GM21528 (cell line): Measurements from ENCODE around the gene FMOD.
"Not testable (repeated sequence)": the region's sequence is repeated elsewhere in the genome, so short reads cannot be mapped to it uniquely, and the experiment has no call there.

ENCODE experiments used
- ATAC-seq: cut with Tn5 transposase; IDR thresholded peaks from one replicate; pipeline ENCODE4 v1.9.1; 2021; ENCODE audit warnings: mild to moderate bottlenecking, moderate library complexity; ENCODE audit not compliant: unreplicated experiment, low FRiP score

Gene FMOD

DNA sequence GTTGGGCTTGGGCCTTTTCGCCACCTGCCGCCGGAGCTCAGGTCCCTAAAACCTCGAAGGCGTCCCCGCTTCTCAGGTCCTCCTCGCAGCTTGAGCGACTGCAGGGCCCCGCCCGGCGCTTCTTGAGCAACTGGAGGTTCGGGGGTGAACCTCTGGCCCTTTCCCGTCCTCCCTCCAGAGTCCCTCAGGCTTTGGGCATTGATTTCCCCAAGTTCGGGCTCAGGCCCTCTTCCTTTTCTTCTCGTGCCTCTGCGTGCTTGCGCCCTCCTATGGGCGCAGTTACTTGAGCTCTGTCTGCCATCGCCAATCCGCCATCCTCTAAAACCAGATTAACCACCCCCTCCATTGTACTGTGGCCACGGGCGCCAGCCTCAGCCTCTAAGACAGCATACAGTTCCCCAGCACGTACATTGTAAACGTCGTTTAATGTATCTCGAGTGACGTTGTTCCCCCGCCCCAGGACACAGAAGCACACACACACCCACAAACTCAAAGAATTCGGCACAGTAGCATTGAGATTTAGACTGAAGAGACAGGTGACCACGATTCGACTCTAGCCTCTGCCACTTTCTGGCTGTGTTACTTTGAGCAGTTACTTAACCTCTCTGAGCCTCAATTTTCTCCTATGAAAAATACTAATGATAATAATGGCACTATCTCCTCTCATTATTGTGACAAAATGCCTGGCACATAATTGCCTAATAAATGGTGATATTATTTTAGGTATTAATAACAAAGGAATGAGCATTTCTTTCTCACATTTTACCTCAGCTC lies 23.1 kb downstream of the FMOD start:
- ATAC-seq: peak; percentile 24

DNA sequence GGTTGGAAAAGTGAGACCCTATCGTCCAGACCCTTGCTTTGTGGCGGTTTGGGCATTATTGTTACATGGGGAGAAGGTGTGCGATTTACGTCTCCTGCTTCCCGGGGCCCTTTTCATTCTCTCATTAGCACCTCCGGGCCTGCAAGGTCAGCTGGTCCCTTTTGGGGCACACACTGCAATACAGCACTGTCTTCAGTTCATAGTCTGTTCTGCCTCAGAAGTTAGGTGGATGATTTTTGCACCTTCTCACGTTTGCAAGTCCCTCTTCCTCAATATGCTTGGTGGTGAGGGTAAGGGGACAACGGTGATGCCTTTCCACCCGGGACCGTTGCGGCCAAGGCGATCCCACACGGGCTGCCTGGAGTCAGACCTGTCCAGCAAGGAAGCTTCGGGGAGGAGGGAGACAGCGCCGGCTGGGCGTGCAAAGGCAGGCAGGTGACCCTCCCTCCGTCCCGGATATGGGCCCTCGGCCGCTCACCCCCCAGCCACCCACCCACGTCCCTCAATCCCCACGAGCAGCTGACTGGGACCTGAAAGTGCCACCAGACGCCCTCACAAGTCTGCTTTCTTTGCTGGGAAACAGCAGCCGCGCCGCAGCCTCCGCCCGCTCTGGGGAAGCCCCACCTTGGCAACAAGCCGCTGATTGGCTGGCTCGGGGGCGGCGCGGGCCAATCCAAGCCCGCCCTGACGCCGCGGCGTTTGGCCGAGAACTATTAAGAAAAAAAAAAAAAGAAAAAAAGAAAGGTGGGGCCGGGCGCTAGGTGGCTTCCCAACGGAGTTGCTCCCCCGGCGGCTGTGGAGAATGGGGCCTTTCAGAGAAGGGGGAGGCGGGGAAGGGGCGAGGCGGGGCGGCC lies 23.9 kb downstream of the FMOD start:
- peak; percentile 74 for ATAC-seq

DNA sequence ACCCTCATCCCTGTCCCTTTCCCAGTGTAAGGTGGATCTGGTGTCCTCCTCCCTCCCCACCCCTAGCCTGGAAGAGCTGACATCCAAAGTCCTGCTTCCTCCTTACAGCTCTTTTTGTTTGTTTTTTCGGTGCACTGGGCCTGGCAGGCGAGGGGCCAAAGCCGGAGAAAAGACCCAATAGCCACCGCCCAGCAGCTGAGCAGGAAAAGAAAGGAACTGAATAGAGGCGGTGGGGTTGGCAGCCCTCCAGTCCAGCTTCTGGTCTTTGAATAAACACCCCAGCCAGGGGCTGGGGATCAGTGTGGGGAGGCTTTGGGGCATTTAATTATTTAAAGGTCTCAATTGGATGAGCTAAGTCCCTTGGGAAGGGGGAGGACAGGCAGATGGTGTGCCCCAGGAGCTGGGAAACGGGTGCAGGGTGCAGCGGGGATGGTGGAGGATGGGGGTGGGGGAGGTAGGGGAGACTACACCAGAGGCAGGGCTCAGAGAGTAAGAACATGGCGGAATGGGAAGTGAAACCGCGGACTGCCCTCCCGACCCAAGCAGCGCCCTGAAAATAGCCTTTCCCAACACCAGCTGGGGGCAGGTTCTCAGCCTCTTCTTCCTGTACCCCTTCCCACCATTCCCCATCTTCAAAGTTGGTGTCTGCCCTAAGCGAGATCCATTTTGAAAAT lies 25.4 kb downstream of the FMOD start:
- no peak for ATAC-seq

DNA sequence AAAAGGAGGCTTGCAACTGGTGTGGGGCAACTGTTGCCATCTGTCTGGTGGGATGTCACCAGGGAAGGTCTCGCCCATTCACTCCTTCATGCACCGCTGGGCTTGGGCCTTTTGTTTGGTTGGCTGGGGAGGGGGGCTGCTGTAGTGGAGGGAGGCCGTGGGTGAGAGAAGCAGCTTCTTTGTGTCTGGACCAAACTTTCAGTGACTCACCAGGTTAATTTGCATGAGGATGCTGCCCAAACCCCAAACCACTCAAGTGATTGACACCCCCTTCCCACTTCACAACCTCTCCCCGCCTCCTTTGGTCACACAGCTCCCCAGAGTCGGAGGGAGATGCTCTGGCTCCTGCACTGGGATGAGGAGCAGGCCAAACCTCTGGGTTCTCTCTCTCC lies 25.9 kb downstream of the FMOD start:
- ATAC-seq: no peak

DNA sequence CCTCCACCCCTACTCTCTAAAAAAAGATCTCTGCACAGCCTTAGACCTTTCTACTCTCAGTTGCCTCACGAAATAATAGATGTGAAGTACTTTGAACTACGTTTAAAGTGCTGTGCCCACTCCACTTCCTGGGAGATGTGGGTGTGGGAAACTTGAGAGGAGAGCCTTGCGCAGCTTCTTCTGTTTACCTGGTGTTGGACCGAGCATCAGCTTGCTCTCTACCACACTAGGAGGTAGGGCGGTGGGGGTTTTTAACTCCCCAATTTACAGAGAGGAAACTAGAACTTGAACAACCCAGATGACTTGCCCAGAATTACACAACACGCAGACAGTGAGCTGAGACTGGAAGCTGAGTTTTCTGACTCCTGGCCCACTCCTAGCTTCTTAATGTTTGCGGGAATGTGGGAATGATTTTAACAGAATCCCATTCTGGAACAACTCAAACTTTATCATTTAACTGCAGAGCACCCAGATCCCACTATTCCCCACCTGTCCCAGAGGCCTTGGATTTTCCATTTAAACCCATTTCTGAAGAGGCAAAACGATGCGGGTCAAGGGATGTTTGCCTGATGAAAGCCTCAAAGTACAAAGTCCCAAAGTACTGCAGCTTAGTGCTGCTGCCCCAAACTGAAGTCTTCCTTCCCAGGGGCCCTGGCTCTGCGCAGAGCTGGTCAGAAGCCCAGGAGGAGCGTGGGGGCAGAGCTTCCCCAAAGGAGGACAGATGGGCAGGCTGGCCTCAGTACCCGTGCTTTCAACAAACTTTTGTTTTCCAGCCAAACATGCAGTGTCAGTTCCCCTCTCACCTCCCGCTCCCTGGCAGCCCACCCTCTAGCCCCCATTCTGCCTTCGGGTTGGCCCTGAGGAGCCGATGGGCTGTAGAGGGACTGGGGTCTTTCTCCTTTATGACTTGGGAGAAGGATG lies 26.6 kb downstream of the FMOD start:
- no peak for ATAC-seq

DNA sequence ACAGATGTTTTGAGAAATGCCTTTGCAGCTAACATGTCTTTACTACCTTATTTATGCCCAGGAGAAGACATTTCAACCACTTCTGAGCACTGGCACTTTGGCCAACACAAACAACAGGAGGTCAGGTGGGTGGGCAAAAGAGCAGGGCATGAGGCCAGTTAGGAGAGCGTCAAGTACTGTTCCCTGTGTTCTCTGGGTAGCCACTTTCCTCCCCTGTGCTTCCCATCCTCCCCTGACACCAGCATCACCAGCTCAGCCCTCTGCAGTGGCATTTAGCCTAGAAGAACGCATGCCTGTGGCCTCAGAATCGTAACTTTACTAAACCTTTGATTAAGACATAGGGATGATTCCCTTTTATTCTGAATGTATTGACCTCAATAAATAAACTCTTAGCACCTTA lies 27.3 kb downstream of the FMOD start:
- no peak for ATAC-seq

DNA sequence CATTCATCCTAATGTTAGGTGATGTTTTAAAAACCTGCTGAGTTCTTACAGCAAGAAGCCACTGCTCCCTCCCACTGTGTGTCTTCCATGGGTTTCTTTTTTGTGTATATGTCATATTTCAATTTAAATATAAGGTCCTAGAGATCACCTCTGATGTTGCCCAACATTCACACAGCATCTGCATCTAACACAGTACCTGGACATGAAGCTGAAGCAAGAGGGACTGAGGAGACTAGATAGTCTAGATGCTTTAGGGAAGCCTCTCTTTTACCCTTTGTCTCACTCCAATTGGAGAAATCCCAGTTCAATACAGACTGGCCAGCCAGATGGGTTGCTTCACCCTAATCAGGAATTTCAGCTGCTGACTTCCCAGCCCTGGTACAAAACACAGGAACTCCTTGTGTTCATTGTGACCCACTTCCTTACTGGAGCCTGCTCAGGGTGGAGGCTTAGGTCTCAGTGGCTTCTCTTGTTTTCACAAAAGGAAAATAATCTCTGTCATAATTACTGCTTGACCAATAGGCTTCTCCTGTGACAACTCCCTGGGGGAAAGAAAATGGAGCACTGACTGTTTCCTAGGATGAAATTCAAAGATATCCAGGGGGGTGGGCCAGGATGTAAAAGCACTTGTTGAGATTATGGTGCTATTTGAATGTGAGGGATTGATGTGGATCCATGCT lies 28.3 kb downstream of the FMOD start:
- no peak for ATAC-seq

DNA sequence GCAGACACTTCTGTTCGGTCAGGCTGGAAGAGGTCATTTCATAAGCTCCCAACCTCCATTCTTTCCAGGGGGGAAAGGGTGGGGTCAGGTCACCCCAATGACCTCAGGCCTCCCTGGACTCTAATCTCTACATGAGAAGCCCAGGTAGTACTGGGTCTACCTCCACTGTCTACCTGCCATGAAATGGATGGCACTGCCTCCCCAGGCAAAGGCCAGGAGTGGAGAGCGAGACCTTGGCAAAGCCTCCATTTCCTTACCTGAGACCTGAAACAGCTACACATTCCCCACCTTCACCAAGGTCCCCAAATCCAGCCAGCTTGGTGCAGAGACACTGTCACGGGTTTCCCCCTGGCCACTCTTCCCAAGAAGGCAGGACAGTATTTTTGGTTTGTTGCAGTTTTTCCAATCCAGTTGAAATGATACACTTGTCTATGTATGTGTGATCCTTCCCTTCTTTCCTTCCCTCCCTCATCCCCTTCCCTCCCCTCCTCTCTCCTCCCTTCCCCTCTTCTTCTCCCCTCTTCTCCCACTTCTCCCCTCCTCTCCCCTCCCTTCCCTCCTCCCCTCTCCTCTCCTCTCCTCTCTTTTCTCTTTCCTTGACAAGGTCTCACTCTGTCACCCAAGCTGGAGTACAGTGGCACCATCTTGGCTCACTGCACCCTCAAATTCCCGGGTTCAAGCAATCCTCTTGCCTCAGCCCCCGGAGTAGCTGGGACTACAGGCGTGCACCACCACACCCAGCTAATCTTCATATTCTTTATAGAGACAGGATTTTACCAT lies 29.5 kb downstream of the FMOD start:
- peak; percentile 0 for ATAC-seq

DNA sequence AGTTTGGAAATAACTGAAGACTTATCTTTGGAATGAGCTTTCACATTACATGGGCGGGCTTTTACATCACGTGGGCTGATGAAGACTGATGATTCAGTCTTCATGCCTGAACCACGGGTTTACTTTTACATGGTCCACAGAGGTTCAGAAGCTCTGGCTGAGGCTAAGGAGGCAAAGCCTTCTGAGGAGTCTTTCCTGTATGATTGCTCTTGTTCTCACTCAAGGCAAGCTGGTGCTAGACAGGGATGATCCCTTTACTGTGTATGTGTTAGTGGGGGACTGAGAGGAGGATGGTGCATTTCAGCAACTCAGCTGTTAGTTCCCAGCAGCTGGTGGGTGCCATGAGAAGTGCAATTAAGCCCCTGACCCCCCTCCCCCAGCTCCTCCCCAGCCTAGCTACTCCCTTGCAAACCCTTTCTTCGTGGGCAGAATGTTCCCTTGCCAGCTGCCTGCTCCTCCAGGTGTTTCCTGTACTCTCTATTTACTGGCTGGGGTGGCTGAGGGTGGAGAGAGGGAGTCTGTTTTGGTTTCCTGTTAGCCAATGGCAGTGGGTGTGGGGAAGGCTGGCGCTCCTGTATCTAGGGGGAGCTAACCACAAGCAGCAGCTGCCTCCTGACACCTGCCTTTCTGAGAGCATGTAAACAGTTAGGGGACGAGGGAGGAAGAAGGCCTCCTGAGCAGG lies 30.2 kb downstream of the FMOD start:
- peak; percentile 56 for ATAC-seq

DNA sequence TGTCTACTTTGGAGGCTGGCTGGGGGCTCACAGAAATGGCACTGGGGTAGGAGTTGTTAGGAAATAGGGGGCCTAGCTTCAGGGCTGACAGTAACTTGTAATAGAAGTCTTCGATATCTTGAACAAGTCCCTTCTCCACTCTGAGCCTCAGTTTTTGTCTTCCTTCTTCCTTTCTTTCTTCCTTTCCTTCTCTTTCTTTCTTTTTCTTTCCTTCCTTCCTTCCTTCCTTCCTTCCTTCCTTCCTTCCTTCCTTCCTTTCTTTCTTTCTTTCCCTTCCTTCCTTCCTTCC lies 32.7 kb downstream of the FMOD start:
- ATAC-seq: no peak

DNA sequence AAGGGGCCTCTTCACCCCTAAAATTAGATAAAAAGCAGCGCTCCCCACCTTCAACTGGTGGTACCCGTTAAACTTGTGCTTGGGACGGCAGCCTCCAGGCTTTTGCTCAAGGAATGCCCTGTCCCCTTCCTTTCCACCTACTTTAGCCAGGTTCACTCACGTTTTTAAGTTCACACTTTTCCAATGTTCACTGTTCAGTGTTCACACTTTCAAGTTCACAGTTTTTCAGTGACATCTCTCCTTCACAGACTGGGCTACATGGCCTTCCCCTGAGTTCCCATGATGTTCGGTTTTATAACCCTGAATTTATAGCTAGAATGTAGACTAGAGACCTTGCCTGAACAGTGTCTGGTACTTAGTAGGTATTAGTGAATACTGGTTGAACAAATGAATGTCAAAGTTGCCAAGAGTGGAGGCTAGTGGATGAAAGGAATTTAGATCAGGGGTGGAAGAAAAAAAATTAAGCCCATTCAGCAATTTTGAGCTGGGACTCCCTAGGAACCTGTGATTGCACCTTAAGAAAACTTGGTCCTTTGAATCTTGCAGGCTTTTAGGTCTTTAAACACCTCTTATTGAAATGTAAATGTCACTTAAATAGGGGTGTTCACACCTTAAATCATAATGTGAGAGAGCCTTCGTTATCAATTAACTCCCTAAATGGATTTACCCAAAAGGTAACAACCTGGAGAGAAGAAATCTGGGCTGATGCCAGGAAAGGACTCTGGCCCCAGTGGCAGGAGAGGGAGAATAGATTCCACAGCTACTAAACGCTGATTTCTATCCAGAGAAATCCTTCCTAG lies 33.3 kb downstream of the FMOD start:
- ATAC-seq: no peak

DNA sequence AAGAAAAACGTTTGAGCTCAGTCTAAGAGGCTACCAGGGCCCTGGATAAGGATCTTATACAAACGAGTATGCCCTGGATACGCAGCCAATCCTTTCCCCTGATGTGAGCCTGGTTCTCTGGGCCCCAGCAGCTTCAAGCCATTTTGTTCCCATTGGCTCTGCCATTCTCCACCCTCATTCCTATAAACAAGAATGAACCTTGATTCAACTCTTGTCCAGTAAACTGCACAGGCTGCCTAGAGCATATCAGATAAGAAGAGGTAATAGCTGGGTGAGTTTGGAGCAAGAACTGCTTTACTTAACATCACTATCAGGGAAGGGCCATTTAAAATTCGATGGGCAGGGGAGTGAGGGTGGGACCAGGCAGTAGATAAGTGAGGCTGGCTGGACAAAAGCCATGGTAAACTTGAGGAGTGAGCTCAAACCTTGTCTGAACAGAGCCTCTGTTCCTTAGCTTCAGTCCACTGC lies 34.3 kb downstream of the FMOD start:
- no peak for ATAC-seq

DNA sequence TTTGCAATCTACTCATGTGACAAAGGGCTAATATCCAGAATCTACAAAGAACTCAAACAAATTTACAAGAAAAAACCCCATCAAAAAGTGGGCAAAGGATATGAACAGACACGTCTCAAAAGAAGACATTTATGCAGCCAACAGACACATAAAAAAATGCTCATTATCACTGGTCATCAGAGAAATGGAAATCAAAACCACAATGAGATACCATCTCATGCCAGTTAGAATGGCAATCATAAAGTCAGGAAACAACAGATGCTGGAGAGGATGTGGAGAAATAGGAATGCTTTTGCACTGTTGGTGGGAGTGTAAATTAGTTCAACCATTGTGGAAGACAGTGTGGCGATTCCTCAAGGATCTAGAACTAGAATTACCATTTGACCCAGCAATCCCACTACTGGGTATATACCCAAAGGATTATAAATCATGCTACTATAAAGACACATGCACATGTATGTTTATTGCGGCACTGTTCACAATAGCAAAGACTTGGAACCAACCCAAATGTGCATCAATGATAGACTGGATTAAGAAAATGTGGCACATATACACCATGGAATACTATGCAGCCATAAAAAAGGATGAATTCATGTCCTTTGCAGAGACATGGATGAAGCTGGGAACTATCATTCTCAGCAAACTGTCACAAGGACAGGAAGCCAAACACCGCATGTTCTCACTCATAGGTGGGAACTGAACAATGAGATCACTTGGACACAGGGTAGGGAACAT lies 36.7 kb downstream of the FMOD start:
- ATAC-seq: not testable (repeated sequence)

DNA sequence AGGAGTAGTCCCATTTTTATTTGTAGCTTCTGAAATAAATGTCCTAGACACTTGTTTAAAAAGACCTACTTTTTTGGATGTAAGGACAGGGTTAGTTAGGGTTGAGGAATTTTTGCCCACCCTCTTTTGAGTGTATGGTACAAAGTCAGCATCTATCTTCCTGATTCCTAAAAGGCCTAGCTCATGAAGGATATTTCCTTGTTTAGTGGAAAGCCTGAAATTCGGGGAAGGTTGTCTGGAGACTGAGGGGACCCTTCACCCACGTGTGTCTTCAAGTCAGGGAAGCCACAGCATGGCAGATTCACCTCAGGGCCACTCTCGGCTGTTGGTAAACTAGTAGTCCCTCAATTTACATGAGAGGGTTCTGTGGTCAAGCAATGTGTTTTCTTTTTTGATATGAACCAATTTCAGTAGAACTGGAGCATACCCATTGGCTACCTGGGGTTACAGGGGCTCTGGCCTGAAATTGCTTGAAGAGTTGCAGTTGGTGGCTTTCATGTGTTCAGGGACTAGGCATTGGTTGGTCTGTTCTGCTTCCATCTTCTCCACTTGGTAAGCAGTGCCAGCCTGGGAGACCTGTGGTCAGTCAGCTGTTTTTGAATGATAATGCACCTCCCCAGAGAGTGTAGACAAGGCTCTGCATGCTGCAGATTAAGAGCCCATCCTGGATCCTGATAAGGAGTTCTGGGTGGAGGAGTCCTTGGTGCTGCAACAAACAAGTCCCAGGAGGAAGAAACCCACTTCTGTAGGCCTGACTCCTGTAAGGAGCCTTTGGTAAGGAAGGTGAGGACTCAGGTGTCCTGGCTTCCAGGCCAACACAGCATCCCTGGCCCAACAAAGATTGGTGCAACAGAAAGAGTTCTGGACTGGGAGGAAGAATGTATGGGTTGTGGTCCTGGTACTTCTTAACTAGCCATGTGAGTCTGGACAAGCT lies 39.3 kb downstream of the FMOD start:
- no peak for ATAC-seq

DNA sequence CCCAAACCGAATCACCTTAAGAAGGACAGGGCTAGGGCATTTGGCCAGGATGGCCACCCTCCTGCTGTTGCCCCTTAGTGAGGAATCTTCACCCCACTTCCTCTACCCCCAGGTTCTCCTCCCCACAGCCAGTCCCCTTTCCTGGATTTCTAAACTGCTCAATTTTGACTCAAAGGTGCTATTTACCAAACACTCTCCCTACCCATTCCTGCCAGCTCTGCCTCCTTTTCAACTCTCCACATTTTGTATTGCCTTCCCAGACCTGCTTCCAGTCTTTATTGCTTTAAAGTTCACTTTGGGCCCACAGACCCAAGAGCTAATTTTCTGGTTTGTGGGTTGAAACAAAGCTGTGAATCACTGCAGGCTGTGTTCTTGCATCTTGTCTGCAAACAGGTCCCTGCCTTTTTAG lies 42.0 kb downstream of the FMOD start:
- no peak for ATAC-seq

DNA sequence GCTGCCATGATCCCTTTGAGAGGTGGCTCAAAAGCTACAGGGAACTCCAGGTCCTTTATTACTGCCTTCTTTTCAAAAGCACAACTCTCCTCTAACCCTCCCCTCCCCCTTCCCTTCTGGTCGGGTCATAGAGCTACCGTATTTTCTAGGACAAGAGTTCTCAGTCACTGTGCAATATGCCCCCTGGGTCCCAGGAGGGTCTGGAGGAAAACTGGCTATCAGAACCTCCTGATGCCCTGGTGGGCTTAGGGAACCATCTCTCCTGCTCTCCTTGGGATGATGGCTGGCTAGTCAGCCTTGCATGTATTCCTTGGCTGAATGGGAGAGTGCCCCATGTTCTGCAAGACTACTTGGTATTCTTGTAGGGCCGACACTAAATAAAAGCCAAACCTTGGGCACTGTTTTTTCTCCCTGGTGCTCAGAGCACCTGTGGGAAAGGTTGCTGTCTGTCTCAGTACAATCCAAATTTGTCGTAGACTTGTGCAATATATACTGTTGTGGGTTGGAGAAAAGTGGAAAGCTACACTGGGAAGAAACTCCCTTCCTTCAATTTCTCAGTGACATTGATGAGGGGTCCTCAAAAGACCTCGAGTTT lies 42.5 kb downstream of the FMOD start:
- ATAC-seq: no peak
